Measurements from ENCODE around the gene RAB3B.
"Not testable (repeated sequence)": the region's sequence is repeated elsewhere in the genome, so short reads cannot be mapped to it uniquely, and the experiment has no call there.

RAB3B gene

GRCh38 chr1:51969038-51969705 lies 21.3 kb downstream of the RAB3B start:
- H3K4me2 ChIP-seq (ENCODE audit: low read depth, low read length, poor library complexity, severe bottlenecking) = no peak overlapping the region
- H3K9ac ChIP-seq (ENCODE audit: low read depth, low read length, poor library complexity, severe bottlenecking) = no peak overlapping the region
- no peaks in the 10 kb centered on the region for H4K20me1 ChIP-seq (ENCODE audit: insufficient read depth, low read length, poor library complexity, severe bottlenecking)
- no peaks in the 10 kb centered on the region for H3K9me3 ChIP-seq (ENCODE audit: insufficient read depth, low read depth, low read length)
- H3K4me1 ChIP-seq (ENCODE audit: insufficient read depth, low read length, poor library complexity, severe bottlenecking) = no peaks in the 10 kb centered on the region
- H3K36me3 ChIP-seq (ENCODE audit: insufficient read depth, low read length) = no peaks in the 10 kb centered on the region
- no peak overlapping the region for H2AFZ ChIP-seq (ENCODE audit: low read length)
- TF ChIP-seq EZH2phosphoT487 (IDR thresholded peaks at IDR 0.05; ENCODE audit: borderline replicate concordance) (no peak), CTCF (conservative IDR thresholded peaks at IDR 0.05; ENCODE audit: low read length) (no peak)
- no peaks in the 10 kb centered on the region for H3K79me2 ChIP-seq (ENCODE audit: insufficient read depth, low read length)
- no peaks in the 10 kb centered on the region for H3F3A ChIP-seq (ENCODE audit: low read depth)
- no peaks in the 10 kb centered on the region for H3K27me3 ChIP-seq (ENCODE audit: insufficient read depth, low read length, poor library complexity, severe bottlenecking)
- H3K4me3 ChIP-seq (ENCODE audit: low read length, poor library complexity, severe bottlenecking) = no peak overlapping the region
- no peaks in the 10 kb centered on the region for H3K9me2 ChIP-seq (replicated peaks; ENCODE audit: low read depth, low read length)

- no peaks in the 10 kb centered on the region for H3K9me2 ChIP-seq (replicated peaks; ENCODE audit: low read depth, low read length)
- TF ChIP-seq EZH2phosphoT487 (IDR thresholded peaks at IDR 0.05; ENCODE audit: borderline replicate concordance) (no peak), CTCF (conservative IDR thresholded peaks at IDR 0.05; ENCODE audit: low read length) (no peak)
- H4K20me1 ChIP-seq (ENCODE audit: insufficient read depth, low read length, poor library complexity, severe bottlenecking) = no peaks in the 10 kb centered on the region
- no peak overlapping the region for H3K4me2 ChIP-seq (ENCODE audit: low read depth, low read length, poor library complexity, severe bottlenecking)
- H3K27me3 ChIP-seq (ENCODE audit: insufficient read depth, low read length, poor library complexity, severe bottlenecking) = no peaks in the 10 kb centered on the region
- no peak overlapping the region for H3K4me3 ChIP-seq (ENCODE audit: low read length, poor library complexity, severe bottlenecking)
- H3K4me1 ChIP-seq (ENCODE audit: insufficient read depth, low read length, poor library complexity, severe bottlenecking) = no peaks in the 10 kb centered on the region
- no peaks in the 10 kb centered on the region for H3F3A ChIP-seq (ENCODE audit: low read depth)
- H3K9ac ChIP-seq (ENCODE audit: low read depth, low read length, poor library complexity, severe bottlenecking) = no peak overlapping the region
- no peaks in the 10 kb centered on the region for H3K79me2 ChIP-seq (ENCODE audit: insufficient read depth, low read length)
- no peak overlapping the region for H2AFZ ChIP-seq (ENCODE audit: low read length)
- H3K9me3 ChIP-seq (ENCODE audit: insufficient read depth, low read depth, low read length) = no peaks in the 10 kb centered on the region
- H3K36me3 ChIP-seq (ENCODE audit: insufficient read depth, low read length) = no peaks in the 10 kb centered on the region
These were observed 21.9 kb downstream of the RAB3B start for GRCh38 chr1:51968632-51969031.

- H3K36me3 ChIP-seq (ENCODE audit: insufficient read depth, low read length); H3K4me1 ChIP-seq (ENCODE audit: insufficient read depth, low read length, poor library complexity, severe bottlenecking): not testable (repeated sequence)
These were observed 23.2 kb downstream of the RAB3B start for GRCh38 chr1:51967213-51967791.

GRCh38 chr1:51966559-51966958 lies 23.9 kb downstream of the RAB3B start:
- H3K4me2 ChIP-seq (ENCODE audit: low read depth, low read length, poor library complexity, severe bottlenecking) = no peak overlapping the region
- no peaks in the 10 kb centered on the region for H3K9me2 ChIP-seq (replicated peaks; ENCODE audit: low read depth, low read length)
- H3K9me3 ChIP-seq (ENCODE audit: insufficient read depth, low read depth, low read length) = no peaks in the 10 kb centered on the region
- no peaks in the 10 kb centered on the region for H3K4me1 ChIP-seq (ENCODE audit: insufficient read depth, low read length, poor library complexity, severe bottlenecking)
- no peak overlapping the region for H2AFZ ChIP-seq (ENCODE audit: low read length)
- no peaks in the 10 kb centered on the region for H3F3A ChIP-seq (ENCODE audit: low read depth)
- no peaks in the 10 kb centered on the region for H3K79me2 ChIP-seq (ENCODE audit: insufficient read depth, low read length)
- TF ChIP-seq CTCF (conservative IDR thresholded peaks at IDR 0.05; ENCODE audit: low read length) (no peak), EZH2phosphoT487 (IDR thresholded peaks at IDR 0.05; ENCODE audit: borderline replicate concordance) (no peak)
- no peak overlapping the region for H3K4me3 ChIP-seq (ENCODE audit: low read length, poor library complexity, severe bottlenecking)
- H4K20me1 ChIP-seq (ENCODE audit: insufficient read depth, low read length, poor library complexity, severe bottlenecking) = no peaks in the 10 kb centered on the region
- H3K9ac ChIP-seq (ENCODE audit: low read depth, low read length, poor library complexity, severe bottlenecking) = no peak overlapping the region
- no peaks in the 10 kb centered on the region for H3K36me3 ChIP-seq (ENCODE audit: insufficient read depth, low read length)
- H3K27me3 ChIP-seq (ENCODE audit: insufficient read depth, low read length, poor library complexity, severe bottlenecking) = no peaks in the 10 kb centered on the region

More at GRCh38 chr1:51967213-51967791, 23.2 kb downstream of the RAB3B start:
- H3K9me3 ChIP-seq (ENCODE audit: insufficient read depth, low read depth, low read length); H2AFZ ChIP-seq (ENCODE audit: low read length); H3K4me3 ChIP-seq (ENCODE audit: low read length, poor library complexity, severe bottlenecking); H3K9me2 ChIP-seq (replicated peaks; ENCODE audit: low read depth, low read length); H3K4me2 ChIP-seq (ENCODE audit: low read depth, low read length, poor library complexity, severe bottlenecking); H3F3A ChIP-seq (ENCODE audit: low read depth); H3K79me2 ChIP-seq (ENCODE audit: insufficient read depth, low read length); H4K20me1 ChIP-seq (ENCODE audit: insufficient read depth, low read length, poor library complexity, severe bottlenecking); H3K27me3 ChIP-seq (ENCODE audit: insufficient read depth, low read length, poor library complexity, severe bottlenecking); H3K9ac ChIP-seq (ENCODE audit: low read depth, low read length, poor library complexity, severe bottlenecking): not testable (repeated sequence)

All from Loucy (cell line).